IPS DF 6.9 (cell line): ENCODE results near the gene NKD1.

Source experiments
- DNase-seq: peaks from one replicate; pipeline ENCODE4 v3.0.0-alpha.2; 2013; ENCODE audit warnings: low read depth, low spot score
- H3K27ac ChIP-seq: one replicate; pipeline ENCODE4 v1.5.1; 2013; ENCODE audit warnings: low read length, control low read depth
- H3K27me3 ChIP-seq: 2 replicates; pipeline ENCODE4 v1.6.1; 2013; ENCODE audit warnings: mild to moderate bottlenecking, low read length; ENCODE audit not compliant: control insufficient read depth, insufficient read depth
- H3K36me3 ChIP-seq: 2 replicates; pipeline ENCODE4 v1.6.1; 2013; ENCODE audit warnings: low read length; ENCODE audit not compliant: control insufficient read depth, insufficient read depth
- H3K4me1 ChIP-seq: 2 replicates; pipeline ENCODE4 v1.6.1; 2013; ENCODE audit warnings: low read length; ENCODE audit not compliant: control insufficient read depth, insufficient read depth
- H3K4me3 ChIP-seq: 2 replicates; pipeline ENCODE4 v1.5.1; 2013; ENCODE audit warnings: mild to moderate bottlenecking, low read length
- H3K9me3 ChIP-seq: 2 replicates; pipeline ENCODE4 v1.6.1; 2013; ENCODE audit warnings: low read length, inconsistent platforms; ENCODE audit not compliant: control insufficient read depth, insufficient read depth
- WGBS: extraction: QIAGEN DNeasy Blood & Tissue Kit; methylation state at CpG from one replicate; pipeline ENCODE4 v1.1.7; 2013; ENCODE audit warnings: mixed read lengths, missing lambda C conversion rate; ENCODE audit not compliant: insufficient read length, insufficient coverage; 5-methylcytosine and 5-hydroxymethylcytosine counted together

Gene NKD1

DNA sequence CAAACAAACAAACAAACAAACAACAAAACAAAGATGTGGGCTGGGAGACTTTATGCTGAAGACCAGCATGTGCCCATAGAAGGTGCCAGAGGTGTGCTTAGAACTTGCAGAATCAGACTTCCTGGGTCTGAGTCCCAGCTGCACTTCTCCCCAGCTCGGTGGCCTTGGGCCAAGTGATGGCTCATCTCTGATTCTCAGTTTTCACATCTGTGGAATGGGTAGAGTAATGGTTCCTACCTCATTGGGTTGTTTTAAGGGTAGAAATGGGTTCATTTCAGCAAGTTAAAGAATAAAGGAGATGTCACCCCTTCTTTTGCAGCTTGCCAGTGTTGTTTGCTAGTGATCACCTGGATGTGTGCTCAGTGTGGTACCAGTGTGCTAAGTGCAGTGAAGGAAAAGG lies 10.7 kb downstream of the NKD1 start:
- H3K27me3 ChIP-seq = no peaks in the 10 kb centered on the region
- H3K4me1 ChIP-seq = no peaks in the 10 kb centered on the region
- no peaks in the 10 kb centered on the region for H3K9me3 ChIP-seq
- WGBS = no CpG with 5 or more reads among the region's 1 CpG
- DNase-seq = no peak
- no peak overlapping the region for H3K4me3 ChIP-seq
- no peaks in the 10 kb centered on the region for H3K36me3 ChIP-seq
- H3K27ac ChIP-seq = no peak overlapping the region

GRCh38 chr16:50559342-50559741 lies 11.1 kb downstream of the NKD1 start:
- no peaks in the 10 kb centered on the region for H3K27me3 ChIP-seq
- DNase-seq = no peak
- no peaks in the 10 kb centered on the region for H3K4me1 ChIP-seq
- H3K9me3 ChIP-seq = no peaks in the 10 kb centered on the region
- H3K4me3 ChIP-seq = no peak overlapping the region
- H3K36me3 ChIP-seq = no peaks in the 10 kb centered on the region
- WGBS = no CpG with 5 or more reads among the region's 6 CpGs
- H3K27ac ChIP-seq = no peak overlapping the region

DNA sequence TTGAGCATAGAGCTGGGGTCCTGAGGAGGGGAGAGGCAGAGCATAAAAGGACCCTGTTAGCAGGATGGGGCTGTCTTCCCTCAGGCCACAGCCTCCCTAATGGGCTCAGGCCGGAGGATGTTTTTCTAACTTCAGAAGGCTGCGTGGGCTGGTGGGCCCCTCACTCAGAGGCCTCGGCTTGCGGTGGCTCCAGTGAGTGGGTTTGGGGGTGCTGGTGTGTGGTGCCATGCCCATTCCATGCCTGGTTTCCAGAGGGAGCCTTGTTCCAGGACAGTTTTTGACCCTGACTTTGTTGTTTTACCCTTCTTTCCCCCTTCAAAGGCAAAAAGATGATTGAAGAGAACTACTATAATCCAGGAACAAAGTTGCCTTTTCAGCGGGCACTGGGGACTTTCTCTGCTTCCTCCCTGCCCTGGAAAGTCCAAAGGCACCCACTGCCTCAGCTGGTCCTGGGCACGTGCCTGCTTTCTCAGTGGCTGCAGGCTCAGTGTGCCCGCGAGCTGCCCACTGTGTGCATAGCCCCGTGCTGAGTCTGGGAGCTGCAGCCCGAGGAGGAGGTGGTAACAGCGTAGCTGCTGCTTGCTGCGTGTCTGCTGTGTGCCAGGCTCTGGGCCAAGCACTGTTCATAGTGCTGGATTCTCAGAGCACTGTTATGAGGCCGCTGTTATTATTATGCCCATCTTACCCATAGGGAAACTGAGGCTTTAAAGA lies 11.8 kb downstream of the NKD1 start:
- WGBS = no CpG with 5 or more reads among the region's 13 CpGs
- Histone ChIP-seq H3K36me3 (no peaks in the 10 kb centered on the region), H3K9me3 (no peaks in the 10 kb centered on the region), H3K4me1 (no peaks in the 10 kb centered on the region), H3K27ac (no peak overlapping the region), H3K4me3 (no peak overlapping the region), H3K27me3 (no peaks in the 10 kb centered on the region)
- DNase-seq = no peak

DNA sequence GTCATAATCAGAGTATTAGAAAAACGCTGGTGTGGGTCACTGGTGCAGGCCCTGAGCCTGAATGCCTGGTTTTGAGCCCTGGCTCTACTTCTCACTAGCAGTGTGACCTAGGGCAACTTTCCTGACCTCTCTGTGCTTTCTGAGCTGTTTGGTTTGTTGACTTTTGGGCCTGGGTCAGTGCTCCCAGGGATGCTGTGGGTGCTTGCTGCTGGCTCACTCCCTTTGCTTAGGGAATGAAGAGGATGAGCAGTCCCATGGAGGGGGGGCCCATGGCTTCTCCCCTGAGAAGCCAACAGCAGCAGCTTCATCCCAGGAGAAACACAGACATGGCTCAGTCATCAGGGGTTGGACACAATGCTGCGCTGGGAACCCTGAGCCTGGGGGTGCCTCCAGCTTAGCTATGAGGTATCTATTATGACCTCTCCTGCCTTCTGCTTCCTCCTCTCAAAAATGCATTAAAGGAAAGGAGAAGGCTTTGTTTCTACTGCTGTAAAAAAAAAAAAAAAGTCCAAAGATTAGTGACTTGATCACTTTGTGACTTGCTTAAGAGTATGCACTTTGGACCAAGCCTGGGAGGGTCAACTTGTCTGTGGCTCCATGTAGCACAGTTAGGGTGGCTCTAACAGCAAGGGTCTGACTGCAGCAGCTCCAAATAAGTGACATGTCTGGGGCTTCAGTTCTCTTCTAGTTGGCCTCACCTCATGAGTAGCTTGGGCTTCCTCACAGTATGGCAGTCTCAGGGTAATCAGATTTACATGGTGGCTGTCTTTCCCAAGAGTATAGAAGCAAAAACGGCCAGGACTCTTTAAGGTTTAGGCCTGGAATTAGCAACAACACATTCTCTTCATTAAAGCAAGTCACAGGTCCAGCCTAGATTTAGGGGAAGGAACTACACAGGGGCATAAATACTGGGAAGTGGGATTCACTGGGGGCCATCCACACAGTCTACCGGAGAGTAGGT lies 13.0 kb downstream of the NKD1 start:
- H3K9me3 ChIP-seq = no peaks in the 10 kb centered on the region
- H3K4me1 ChIP-seq = no peaks in the 10 kb centered on the region
- no peak overlapping the region for H3K27ac ChIP-seq
- WGBS = no CpG with 5 or more reads among the region's 4 CpGs
- H3K4me3 ChIP-seq = no peak overlapping the region
- H3K27me3 ChIP-seq = no peaks in the 10 kb centered on the region
- no peaks in the 10 kb centered on the region for H3K36me3 ChIP-seq
- DNase-seq = no peak

GRCh38 chr16:50562657-50563056 lies 14.5 kb downstream of the NKD1 start:
- H3K4me3 ChIP-seq = no peak overlapping the region
- H3K27me3 ChIP-seq = no peaks in the 10 kb centered on the region
- no peaks in the 10 kb centered on the region for H3K4me1 ChIP-seq
- no peak overlapping the region for H3K27ac ChIP-seq
- no peak for DNase-seq
- H3K36me3 ChIP-seq = no peaks in the 10 kb centered on the region
- no peaks in the 10 kb centered on the region for H3K9me3 ChIP-seq
- no CpG with 5 or more reads among the region's 7 CpGs for WGBS

DNA sequence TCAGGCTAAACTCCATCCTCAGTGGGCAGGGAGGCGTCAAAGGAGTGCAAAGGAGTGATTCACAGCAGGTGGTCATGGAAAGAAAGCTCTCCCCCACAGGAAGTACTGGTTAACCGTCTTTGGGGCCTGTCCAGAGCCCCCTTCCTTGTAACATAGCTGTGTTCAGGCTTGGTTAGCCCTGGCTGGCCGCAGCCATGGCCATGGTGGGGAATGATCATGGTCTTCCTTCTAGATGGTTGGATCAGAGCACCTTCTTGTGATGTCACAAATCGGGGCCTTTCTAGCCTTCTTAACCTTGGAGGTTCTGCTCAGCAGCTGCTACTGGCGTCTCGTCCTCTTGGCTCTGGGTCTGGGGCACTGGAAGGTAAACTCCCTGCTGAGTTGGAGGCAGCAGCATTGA lies 15.8 kb downstream of the NKD1 start:
- DNase-seq = no peak
- H3K27me3 ChIP-seq = no peaks in the 10 kb centered on the region
- H3K36me3 ChIP-seq = no peaks in the 10 kb centered on the region
- no peaks in the 10 kb centered on the region for H3K9me3 ChIP-seq
- no peak overlapping the region for H3K4me3 ChIP-seq
- WGBS = no CpG with 5 or more reads among the region's 6 CpGs
- H3K27ac ChIP-seq = no peak overlapping the region
- H3K4me1 ChIP-seq = no peaks in the 10 kb centered on the region; the same call in 1 of the 2 replicates

GRCh38 chr16:50565428-50565827 lies 17.2 kb downstream of the NKD1 start:
- Histone ChIP-seq H3K4me3 (no peak overlapping the region), H3K27me3 (no peaks in the 10 kb centered on the region), H3K9me3 (no peaks in the 10 kb centered on the region), H3K36me3 (no peaks in the 10 kb centered on the region), H3K4me1 (no peaks in the 10 kb centered on the region; the same call in 1 of the 2 replicates), H3K27ac (no peak overlapping the region)
- no CpG with 5 or more reads among the region's 5 CpGs for WGBS
- DNase-seq = no peak

- no peak for DNase-seq
- Histone ChIP-seq H3K36me3 (no peaks in the 10 kb centered on the region; the same call in 1 of the 2 replicates), H3K4me1 (no peaks in the 10 kb centered on the region; the same call in 1 of the 2 replicates), H3K27ac (no peak overlapping the region), H3K27me3 (no peaks in the 10 kb centered on the region), H3K9me3 (no peaks in the 10 kb centered on the region), H3K4me3 (no peak overlapping the region)
- no CpG with 5 or more reads among the region's 7 CpGs for WGBS
These were observed 18.1 kb downstream of the NKD1 start for GRCh38 chr16:50566014-50566962.

DNA sequence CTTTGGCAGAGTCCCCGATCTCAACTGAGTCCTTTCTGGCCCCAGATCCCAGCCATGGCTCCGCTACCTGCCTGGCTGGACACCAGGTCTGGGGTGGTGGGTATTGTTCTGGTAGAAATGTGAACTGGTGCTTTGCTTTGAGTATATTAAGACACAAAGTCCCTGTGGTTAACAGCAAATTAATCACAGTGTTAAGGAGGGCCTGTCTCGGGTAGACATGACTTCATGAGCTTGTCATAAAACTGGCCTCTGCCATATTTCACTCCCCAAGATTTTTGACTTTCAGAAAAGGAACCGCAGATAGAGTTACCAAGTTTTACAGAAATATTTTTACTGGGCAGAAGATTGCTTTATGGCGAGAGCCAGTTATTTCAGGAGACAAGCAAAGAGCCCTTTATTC lies 19.5 kb downstream of the NKD1 start:
- Histone ChIP-seq H3K4me1 (no peaks in the 10 kb centered on the region; the same call in 1 of the 2 replicates), H3K36me3 (no peaks in the 10 kb centered on the region; the same call in 1 of the 2 replicates), H3K27ac (no peak overlapping the region), H3K9me3 (no peaks in the 10 kb centered on the region), H3K4me3 (no peak overlapping the region), H3K27me3 (no peaks in the 10 kb centered on the region)
- WGBS = no CpG with 5 or more reads among the region's 5 CpGs
- DNase-seq = no peak
